Measurements from ENCODE around the gene PPP2R2C.

- no peak for TF ChIP-seq CTCF (conservative IDR thresholded peaks at IDR 0.05; ENCODE audit: low read length)
- no peak for TF ChIP-seq EZH2phosphoT487 (IDR thresholded peaks at IDR 0.05; ENCODE audit: borderline replicate concordance)
These were observed 1.0 kb upstream of the PPP2R2C start for GRCh38 chr4:6473264-6474052.
